ENCODE data around the gene PLIN3. TPM values are rescaled to one million over a fixed set of nuclear protein-coding genes. Genes with fewer than 3 reads are reported as not detected.

The PLIN3 gene
- total and polyA plus RNA-seq, 2 of the 4 experiments (the other 2 are of a cell fraction): 147 to 246 TPM

- Histone ChIP-seq H2AFZ (replicated peaks; ENCODE audit: low read length, poor library complexity) (no peak overlapping the region), H2AK9ac (replicated peaks; ENCODE audit: low read depth, low read length, poor library complexity) (peak overlapping the region; percentile 52), H4K8ac (ENCODE audit: low read depth in 2 of 2, low read length in 2 of 2) (peak overlapping the region in 1 of 2 experiments; percentile 6; a peak in 1 of 4 replicates), H4K91ac (ENCODE audit: insufficient read depth, low read depth, low read length) (no peak overlapping the region; the same call in 1 of the 2 replicates), H3K14ac (replicated peaks; ENCODE audit: low read depth, low read length) (no peak overlapping the region), H3K27me3 (ENCODE audit: control insufficient read depth, insufficient read depth, low read length) (no peaks in the 10 kb centered on the region), H3K4ac (ENCODE audit: low read depth, low read length) (peak overlapping the region; percentile 7; the same call in 1 of the 2 replicates), H2BK5ac (ENCODE audit: low read depth, low read length, poor library complexity, severe bottlenecking) (no peak overlapping the region), H3K4me2 (ENCODE audit: low read depth, low read length) (no peak overlapping the region), H3K9me1 (ENCODE audit: insufficient read depth, low read length) (no peaks in the 10 kb centered on the region), H3K9ac (ENCODE audit: low read depth, low read length) (no peak overlapping the region), H3K23ac (ENCODE audit: low read depth, low read length) (no peak overlapping the region), H3K4me1 (ENCODE audit: control insufficient read depth, insufficient read depth, low read length) (no peaks in the 10 kb centered on the region), H3K9me3 (ENCODE audit: control insufficient read depth, insufficient read depth, low read length) (no peaks in the 10 kb centered on the region), H3K27ac (ENCODE audit: insufficient read depth, low read length) (no peak overlapping the region), H3K79me1 (ENCODE audit: low read depth in 1 of 2, low read length in 2 of 2) (peaks cover 1 to 19% of the 10 kb centered on the region in 2 experiments; a peak in 3 of 4 replicates), H4K5ac (ENCODE audit: low read depth, low read length) (no peak overlapping the region), H3K36me3 (ENCODE audit: control insufficient read depth, insufficient read depth, low read length) (no peaks in the 10 kb centered on the region), H2BK120ac (ENCODE audit: low read depth, low read length) (peak overlapping the region; percentile 42), H3K18ac (ENCODE audit: low read depth, low read length) (no peak overlapping the region), H4K20me1 (ENCODE audit: insufficient read depth, low read length) (peaks cover 2% of the 10 kb centered on the region), H2BK15ac (ENCODE audit: low read depth, low read length) (peak overlapping the region; percentile 73; the same call in 2 of the 3 replicates), H2AK5ac (ENCODE audit: low read depth, low read length) (peak overlapping the region; percentile 86), H3K4me3 (ENCODE audit: insufficient read depth, low read depth, low read length) (no peak overlapping the region), H3K56ac (ENCODE audit: extremely low read depth, insufficient read depth, low read length) (no peak overlapping the region), H2BK20ac (ENCODE audit: low read depth, low read length) (peak overlapping the region; percentile 22; the same call in 1 of the 2 replicates)
- dilution Hi-C loops (cut with HindIII; ENCODE audit: low sequenced_read_pairs, unreplicated experiment): no loop called here
- POLR2A ChIA-PET (ENCODE audit: unreplicated experiment): no interaction called here
- BruUV-seq (replicated peaks): no TSS peak
- no peak for ATAC-seq (ENCODE audit: low read depth)
- intact Hi-C loops (cut with micrococcal nuclease): loop anchor here (1.0 kb wide), 2 partner anchors 40 to 160 kb away; no protein-coding TSS in a partner anchor
- CTCF ChIA-PET: interaction anchor here (0.7 kb wide), 1 partner anchor 40 kb away, joined by 5 read pairs; no protein-coding TSS in a partner anchor
- WGBS, 2 experiments (ENCODE audit: extremely low coverage in 2 of 2, insufficient read length in 1 of 2): no CpG with 5 or more reads among the region's 6 CpGs
- TF ChIP-seq SMC3 (IDR thresholded peaks at IDR 0.05; ENCODE audit: low read depth, low read length) (no peak), CTCF (conservative IDR thresholded peaks at IDR 0.05; ENCODE audit: low read depth, low read length) (no peak), MAZ (IDR thresholded peaks at IDR 0.05; ENCODE audit: borderline replicate concordance, low read depth, low read length) (no peak), CEBPB (IDR thresholded peaks at IDR 0.05; ENCODE audit: low read depth, low read length) (no peak), CHD1 (IDR thresholded peaks at IDR 0.05; ENCODE audit: low read depth, low read length) (no peak), BHLHE40 (IDR thresholded peaks at IDR 0.05; ENCODE audit: low read depth, low read length) (no peak), MXI1 (IDR thresholded peaks at IDR 0.05; ENCODE audit: borderline replicate concordance, low read depth, low read length) (no peak), NFE2L2 (IDR thresholded peaks at IDR 0.05; ENCODE audit: low read depth, low read length) (no peak), RCOR1 (IDR thresholded peaks at IDR 0.05; ENCODE audit: insufficient replicate concordance, low read length) (no peak), MAFK (IDR thresholded peaks at IDR 0.05; ENCODE audit: low read depth, low read length) (no peak), RFX5 (IDR thresholded peaks at IDR 0.05; ENCODE audit: low read depth, low read length) (no peak), ELK1 (IDR thresholded peaks at IDR 0.05; ENCODE audit: borderline replicate concordance, low read depth, low read length) (no peak), RAD21 (IDR thresholded peaks at IDR 0.05; ENCODE audit: low read length) (no peak), FOS (IDR thresholded peaks at IDR 0.05; ENCODE audit: low read depth, low read length) (no peak)
- no peak for DNase-seq
- in situ Hi-C loops (cut with MboI; ENCODE audit: low sequenced_read_pairs): loop anchor here (5.0 kb wide), 2 partner anchors 41 to 161 kb away; no protein-coding TSS in a partner anchor
Observed at GRCh38 chr19:4871711-4872110, 4.2 kb upstream of the PLIN3 start.

Data from IMR-90 (cell line).